Testis (tissue), 2 donors: ENCODE results near the gene TYR.

Experiments used
- POLR2A ChIP-seq: fragments of 450-650 bp; IDR thresholded peaks from one replicate; pipeline ENCODE4 v1.6.1; 2017; ENCODE audit warnings: antibody characterized with exemption, mild to moderate bottlenecking, moderate library complexity
- TF ChIP-seq, protein P1 (sequence below), 3 experiments: fragments of 450-650 bp in 2 of 3; fragments of 200-600 bp in 1 of 3; sonication (generic) in 1 of 3; IDR thresholded peaks; one replicate each; pipeline ENCODE4 v1.5.1; 2016 to 2019; ENCODE audit warnings: antibody characterized with exemption in 3 of 3, mild to moderate bottlenecking in 2 of 3, moderate library complexity in 1 of 3

DNA sequence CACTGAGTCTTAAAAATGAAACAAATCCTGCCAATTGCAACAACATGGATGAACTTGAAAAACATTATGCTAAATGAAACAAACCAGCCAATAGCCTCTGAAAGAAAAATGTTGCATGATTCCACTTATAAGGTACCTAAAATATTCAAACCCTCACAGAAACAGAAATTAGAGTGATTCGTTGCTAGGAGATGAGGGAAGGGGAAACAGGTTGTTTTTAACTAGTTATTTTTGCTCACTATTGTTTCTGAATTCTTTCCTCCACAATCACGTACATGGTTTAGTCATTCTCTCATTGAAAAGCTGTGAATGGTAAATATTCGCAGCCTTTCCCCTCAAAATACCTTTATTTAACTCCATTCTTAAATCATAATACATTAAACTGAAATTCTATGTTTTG lies 14.0 kb upstream of the TYR start:
- TF ChIP-seq POLR2A: no peak
- TF ChIP-seq, protein P1, sequence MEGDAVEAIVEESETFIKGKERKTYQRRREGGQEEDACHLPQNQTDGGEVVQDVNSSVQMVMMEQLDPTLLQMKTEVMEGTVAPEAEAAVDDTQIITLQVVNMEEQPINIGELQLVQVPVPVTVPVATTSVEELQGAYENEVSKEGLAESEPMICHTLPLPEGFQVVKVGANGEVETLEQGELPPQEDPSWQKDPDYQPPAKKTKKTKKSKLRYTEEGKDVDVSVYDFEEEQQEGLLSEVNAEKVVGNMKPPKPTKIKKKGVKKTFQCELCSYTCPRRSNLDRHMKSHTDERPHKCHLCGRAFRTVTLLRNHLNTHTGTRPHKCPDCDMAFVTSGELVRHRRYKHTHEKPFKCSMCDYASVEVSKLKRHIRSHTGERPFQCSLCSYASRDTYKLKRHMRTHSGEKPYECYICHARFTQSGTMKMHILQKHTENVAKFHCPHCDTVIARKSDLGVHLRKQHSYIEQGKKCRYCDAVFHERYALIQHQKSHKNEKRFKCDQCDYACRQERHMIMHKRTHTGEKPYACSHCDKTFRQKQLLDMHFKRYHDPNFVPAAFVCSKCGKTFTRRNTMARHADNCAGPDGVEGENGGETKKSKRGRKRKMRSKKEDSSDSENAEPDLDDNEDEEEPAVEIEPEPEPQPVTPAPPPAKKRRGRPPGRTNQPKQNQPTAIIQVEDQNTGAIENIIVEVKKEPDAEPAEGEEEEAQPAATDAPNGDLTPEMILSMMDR (IDR thresholded peaks at IDR 0.05): no peak
